Activated CD8-positive, alpha-beta T cell treated with anti-CD3 and anti-CD28 coated beads for 36 hours (primary cell): ENCODE data around the gene RPS24. TPM values are rescaled to one million over a fixed set of nuclear protein-coding genes. Genes with fewer than 3 reads are reported as not detected.
A peak's percentile ranks its signal among the peaks of the same experiment; 100 is the strongest.

Experiments
- ATAC-seq: fragments of 200-7000 bp; cut with Tn5 transposase; one replicate; pipeline ENCODE4 v1.10.0; 2021; ENCODE audit warnings: mild to moderate bottlenecking, moderate library complexity
- CTCF ChIA-PET: fragments of 350-600 bp; sonication (Branson Sonifier 250); formaldehyde crosslinking; loops from one replicate; lab custom pipeline; 2021; ENCODE audit warnings: antibody characterized with exemption; lab: Charles Lee
- POLR2A ChIA-PET: fragments of 350-600 bp; sonication (Branson Sonifier 250); formaldehyde crosslinking; loops from one replicate; lab custom pipeline; 2021; ENCODE audit warnings: antibody characterized with exemption; lab: Charles Lee
- DNase-seq: peaks from one replicate; pipeline ENCODE4 v3.0.0-alpha.2; 2020
- H3K27ac Mint-ChIP-seq: one replicate; pipeline ENCODE4 v1.8.0; 2021; ENCODE audit warnings: mild to moderate bottlenecking, mixed read lengths
- H3K27me3 Mint-ChIP-seq: one replicate; pipeline ENCODE4 v1.8.0; 2021; ENCODE audit warnings: mixed read lengths
- H3K36me3 Mint-ChIP-seq: one replicate; pipeline ENCODE4 v1.8.0; 2021; ENCODE audit warnings: low read depth, mixed read lengths
- H3K4me1 Mint-ChIP-seq: one replicate; pipeline ENCODE4 v1.8.0; 2021; ENCODE audit warnings: low read depth, mixed read lengths
- H3K4me3 Mint-ChIP-seq: one replicate; pipeline ENCODE4 v1.8.0; 2021; ENCODE audit warnings: mild to moderate bottlenecking, moderate library complexity, mixed read lengths
- H3K9me3 Mint-ChIP-seq: one replicate; pipeline ENCODE4 v1.8.0; 2021; ENCODE audit warnings: mixed read lengths
- intact Hi-C: fragments of 100-400 bp; cut with micrococcal nuclease; formaldehyde crosslinking; loops from one replicate; pipeline ENCODE4 v1.10.0; 2022
- total RNA-seq, 2 experiments: library from RNA; stranded (reverse); gene quantifications; one replicate each; pipeline ENCODE4 v1.2.3, GENCODE V29; 2021
- TF ChIP-seq, protein P1 (sequence below): fragments of 200-600 bp; IDR thresholded peaks from one replicate; pipeline ENCODE4 v1.8.0; 2022; ENCODE audit warnings: antibody characterized with exemption, mild to moderate bottlenecking

Gene RPS24
- total RNA-seq, 2 experiments from 2014 or later = 2,061 to 2,067 TPM

DNA sequence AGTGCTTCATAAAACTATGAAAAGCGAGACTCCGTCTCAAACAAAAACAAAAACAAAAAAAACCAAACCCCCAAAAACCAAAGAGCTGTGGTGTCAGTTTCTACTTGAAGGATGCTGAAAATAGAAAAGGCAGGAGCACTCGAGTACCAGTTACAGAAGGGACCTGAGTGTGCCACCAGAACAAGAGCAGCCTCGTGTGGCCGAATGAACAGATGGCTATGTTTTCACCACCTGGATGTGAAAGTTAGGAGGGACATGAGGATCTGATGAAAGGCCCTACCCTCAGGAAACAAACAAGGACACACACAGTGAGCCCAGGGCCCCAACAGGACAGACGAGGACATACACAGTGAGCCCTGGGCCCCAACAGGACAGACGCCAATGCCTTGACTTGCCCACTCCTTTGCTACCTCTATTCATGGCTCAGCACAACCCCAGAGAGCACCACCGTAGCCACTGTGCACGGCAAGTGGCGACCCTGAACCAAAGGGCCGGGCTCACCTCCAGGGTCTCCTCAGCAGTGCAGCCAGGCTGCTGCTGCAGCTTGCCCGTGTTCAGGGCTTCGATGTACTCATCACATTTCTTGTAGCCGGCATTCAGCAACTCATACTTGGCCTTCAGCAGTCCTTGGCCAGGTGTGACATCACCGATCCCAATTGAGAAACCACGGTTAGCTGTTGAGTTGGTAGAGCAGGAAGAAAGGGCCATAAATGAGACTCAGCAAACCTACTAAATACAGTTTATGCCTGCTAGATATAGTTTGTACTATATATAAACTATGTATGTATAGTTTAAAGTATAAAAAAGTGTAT, 29.2 kb upstream of the RPS24 start:
- intact Hi-C loops = no loop called here
- Mint-ChIP-seq H3K9me3 (no peaks in the 10 kb centered on the region), H3K27ac (no peak overlapping the region), H3K4me3 (no peak overlapping the region), H3K27me3 (no peaks in the 10 kb centered on the region), H3K4me1 (no peaks in the 10 kb centered on the region), H3K36me3 (peaks cover 65% of the 10 kb centered on the region)
- POLR2A ChIA-PET = no interaction called here
- ATAC-seq (no peak), DNase-seq (no peak)
- TF ChIP-seq, protein P1, sequence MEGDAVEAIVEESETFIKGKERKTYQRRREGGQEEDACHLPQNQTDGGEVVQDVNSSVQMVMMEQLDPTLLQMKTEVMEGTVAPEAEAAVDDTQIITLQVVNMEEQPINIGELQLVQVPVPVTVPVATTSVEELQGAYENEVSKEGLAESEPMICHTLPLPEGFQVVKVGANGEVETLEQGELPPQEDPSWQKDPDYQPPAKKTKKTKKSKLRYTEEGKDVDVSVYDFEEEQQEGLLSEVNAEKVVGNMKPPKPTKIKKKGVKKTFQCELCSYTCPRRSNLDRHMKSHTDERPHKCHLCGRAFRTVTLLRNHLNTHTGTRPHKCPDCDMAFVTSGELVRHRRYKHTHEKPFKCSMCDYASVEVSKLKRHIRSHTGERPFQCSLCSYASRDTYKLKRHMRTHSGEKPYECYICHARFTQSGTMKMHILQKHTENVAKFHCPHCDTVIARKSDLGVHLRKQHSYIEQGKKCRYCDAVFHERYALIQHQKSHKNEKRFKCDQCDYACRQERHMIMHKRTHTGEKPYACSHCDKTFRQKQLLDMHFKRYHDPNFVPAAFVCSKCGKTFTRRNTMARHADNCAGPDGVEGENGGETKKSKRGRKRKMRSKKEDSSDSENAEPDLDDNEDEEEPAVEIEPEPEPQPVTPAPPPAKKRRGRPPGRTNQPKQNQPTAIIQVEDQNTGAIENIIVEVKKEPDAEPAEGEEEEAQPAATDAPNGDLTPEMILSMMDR = no peak
- CTCF ChIA-PET = no interaction called here

- TF ChIP-seq, protein P1 = no peak
- H3K36me3 Mint-ChIP-seq = peaks cover 57% of the 10 kb centered on the region
- intact Hi-C loops = no loop called here
- ATAC-seq (no peak), DNase-seq (no peak)
- H3K9me3 Mint-ChIP-seq = no peaks in the 10 kb centered on the region
- ChIA-PET CTCF (interaction anchor here (1.2 to 1.6 kb wide), 2 partner anchors 22 to 160 kb away, joined by 4 read pairs; partner anchors contain the start of gene POLR3A), POLR2A (no interaction called here)
- no peaks in the 10 kb centered on the region for H3K4me1 Mint-ChIP-seq
- H3K27me3 Mint-ChIP-seq = no peaks in the 10 kb centered on the region
- no peak overlapping the region for H3K4me3 Mint-ChIP-seq
- H3K27ac Mint-ChIP-seq = no peak overlapping the region
Observed at GRCh38 chr10:78007172-78007571, 26.5 kb upstream of the RPS24 start.

DNA sequence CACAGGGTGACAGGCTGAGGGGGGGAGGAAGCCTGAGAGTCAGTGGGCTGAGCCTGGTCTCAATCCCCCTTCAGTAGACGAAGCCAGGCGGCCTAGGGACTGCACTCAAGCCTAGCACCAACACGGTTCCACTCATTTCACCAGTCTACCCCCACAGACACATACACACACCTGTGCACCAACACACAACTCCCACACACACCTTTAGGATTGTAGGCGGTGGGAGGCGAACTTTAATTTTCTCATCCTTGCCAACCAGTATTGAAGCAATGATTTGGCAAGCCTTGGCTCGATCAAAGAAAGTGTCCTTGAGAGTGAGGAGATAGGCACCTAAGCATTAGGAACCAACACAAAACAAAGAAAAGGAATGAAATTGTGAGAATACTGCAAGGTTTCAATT, 24.0 kb upstream of the RPS24 start:
- ChIA-PET POLR2A (no interaction called here), CTCF (interaction anchor here (1.0 kb wide), 1 partner anchor 37 kb away, joined by 3 read pairs; no protein-coding TSS in a partner anchor)
- H3K4me1 Mint-ChIP-seq = no peaks in the 10 kb centered on the region
- TF ChIP-seq, protein P1 = no peak
- H3K27me3 Mint-ChIP-seq = no peaks in the 10 kb centered on the region
- H3K27ac Mint-ChIP-seq = no peak overlapping the region
- H3K36me3 Mint-ChIP-seq = peaks cover 51% of the 10 kb centered on the region
- no peak overlapping the region for H3K4me3 Mint-ChIP-seq
- H3K9me3 Mint-ChIP-seq = no peaks in the 10 kb centered on the region
- DNase-seq (no peak), ATAC-seq (no peak)
- intact Hi-C loops = no loop called here

- DNase-seq = no peak
- Mint-ChIP-seq H3K9me3 (no peaks in the 10 kb centered on the region), H3K27ac (no peak overlapping the region), H3K4me3 (no peak overlapping the region), H3K36me3 (peaks cover 51% of the 10 kb centered on the region), H3K4me1 (no peaks in the 10 kb centered on the region), H3K27me3 (no peaks in the 10 kb centered on the region)
- intact Hi-C loops = no loop called here
- POLR2A ChIA-PET = no interaction called here
- no peak for ATAC-seq
- CTCF ChIA-PET = no interaction called here
- TF ChIP-seq, protein P1 = no peak
Observed at GRCh38 chr10:78010278-78010677, 23.4 kb upstream of the RPS24 start.

DNA sequence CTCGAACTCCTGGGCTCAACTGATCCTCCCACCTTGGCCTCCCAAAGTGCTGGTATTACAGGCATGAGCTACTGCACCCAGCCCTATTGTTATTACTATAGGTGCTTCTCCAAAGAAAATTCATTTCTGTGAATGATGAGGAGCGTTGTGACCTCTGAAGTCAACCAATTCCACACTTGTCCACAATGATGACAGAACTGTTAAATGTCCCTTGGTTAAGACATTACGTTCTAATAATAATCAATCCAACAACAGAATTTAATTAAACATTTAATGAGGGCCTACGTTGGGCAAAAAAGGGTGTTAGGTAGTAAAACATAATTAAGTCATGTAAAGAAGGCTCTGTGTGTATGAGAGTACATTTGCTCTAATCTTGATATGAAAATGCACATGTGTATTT, 22.6 kb upstream of the RPS24 start:
- H3K9me3 Mint-ChIP-seq = no peaks in the 10 kb centered on the region
- intact Hi-C loops = no loop called here
- H3K4me3 Mint-ChIP-seq = no peak overlapping the region
- TF ChIP-seq, protein P1 = no peak
- no peaks in the 10 kb centered on the region for H3K4me1 Mint-ChIP-seq
- CTCF ChIA-PET = no interaction called here
- POLR2A ChIA-PET = no interaction called here
- DNase-seq (no peak), ATAC-seq (no peak)
- H3K36me3 Mint-ChIP-seq = peaks cover 45% of the 10 kb centered on the region
- H3K27me3 Mint-ChIP-seq = no peaks in the 10 kb centered on the region
- peak overlapping the region; percentile 11 for H3K27ac Mint-ChIP-seq
